ENCODE results near the gene TAF13.
A peak's percentile ranks its signal among the peaks of the same experiment; 100 is the strongest.

The TAF13 gene

GRCh38 chr1:109075531-109076490 lies at the start of gene TAF13:
TAF13 (minus strand) TSS chr1:109076003; CDS start chr1:109075947, 56 bp downstream.
- peak; percentile 76 to 78 for DNase-seq (ENCODE audit: low read depth in 2 of 2)

GRCh38 chr1:109120356-109120755 lies 44.6 kb upstream of the TAF13 start:
- DNase-seq (ENCODE audit: low read depth in 2 of 2), result no peak

GRCh38 chr1:109118089-109118488 lies 42.3 kb upstream of the TAF13 start:
- DNase-seq (ENCODE audit: low read depth in 2 of 2), result no peak

GRCh38 chr1:109116286-109116685 lies 40.5 kb upstream of the TAF13 start:
- DNase-seq (ENCODE audit: low read depth in 2 of 2), result no peak

- DNase-seq (ENCODE audit: low read depth in 2 of 2), result no peak
Measured at GRCh38 chr1:109115685-109116084, 39.9 kb upstream of the TAF13 start.

- no peak for DNase-seq (ENCODE audit: low read depth in 2 of 2)
Measured at GRCh38 chr1:109114342-109114674, 38.5 kb upstream of the TAF13 start.

GRCh38 chr1:109113590-109114341 lies 38.0 kb upstream of the TAF13 start, which contains the start of gene ELAPOR1:
ELAPOR1 (plus strand) TSS chr1:109114115; CDS start chr1:109114184, 69 bp downstream.
- DNase-seq (ENCODE audit: low read depth in 2 of 2), result peak; percentile 79 to 93

GRCh38 chr1:109112652-109113285 lies 37.0 kb upstream of the TAF13 start:
- peak; percentile 71 to 80 for DNase-seq (ENCODE audit: low read depth in 2 of 2)

GRCh38 chr1:109112056-109112651 lies 36.4 kb upstream of the TAF13 start:
- DNase-seq (ENCODE audit: low read depth in 2 of 2), result no peak

GRCh38 chr1:109111386-109112055 lies 35.7 kb upstream of the TAF13 start:
- DNase-seq (ENCODE audit: low read depth in 2 of 2), result no peak

- DNase-seq (ENCODE audit: low read depth in 2 of 2), result no peak
Measured at GRCh38 chr1:109109906-109110305, 34.1 kb upstream of the TAF13 start.

GRCh38 chr1:109107785-109108184 lies 32.0 kb upstream of the TAF13 start:
- DNase-seq (ENCODE audit: low read depth in 2 of 2), result no peak

- no peak for DNase-seq (ENCODE audit: low read depth in 2 of 2)
Measured at GRCh38 chr1:109105881-109106280, 30.1 kb upstream of the TAF13 start.

GRCh38 chr1:109104364-109105151 lies 28.8 kb upstream of the TAF13 start:
- no peak for DNase-seq (ENCODE audit: low read depth in 2 of 2)

- peak; percentile 94 to 97 for DNase-seq (ENCODE audit: low read depth in 2 of 2)
Measured at GRCh38 chr1:109099938-109100773, 24.4 kb upstream of the TAF13 start.

- DNase-seq (ENCODE audit: low read depth in 2 of 2), result no peak
Measured at GRCh38 chr1:109096120-109096519, 20.3 kb upstream of the TAF13 start.

- DNase-seq (ENCODE audit: low read depth in 2 of 2), result no peak
Measured at GRCh38 chr1:109095631-109096030, 19.8 kb upstream of the TAF13 start.

GRCh38 chr1:109094871-109095270 lies 19.1 kb upstream of the TAF13 start:
- no peak for DNase-seq (ENCODE audit: low read depth in 2 of 2)

GRCh38 chr1:109094377-109094803 lies 18.6 kb upstream of the TAF13 start:
- no peak for DNase-seq (ENCODE audit: low read depth in 2 of 2)

GRCh38 chr1:109091839-109092193 lies 16.0 kb upstream of the TAF13 start:
- no peak for DNase-seq (ENCODE audit: low read depth in 2 of 2)

All from activated CD8-positive, alpha-beta memory T cell treated with anti-CD3 and anti-CD28 coated beads for 4 hours (primary cell).